Neutrophil (primary cell): Measurements from ENCODE around the gene PPME1.

Experiments used
- H3K27ac ChIP-seq: fragments of 200-600 bp; sonication (generic); 2 replicates; pipeline ENCODE4 v1.5.1; 2016; ENCODE audit warnings: mild to moderate bottlenecking, moderate library complexity
- H3K27me3 ChIP-seq: fragments of 200-600 bp; sonication (generic); 2 replicates; pipeline ENCODE4 v1.6.0; 2016; ENCODE audit warnings: mild to moderate bottlenecking
- H3K36me3 ChIP-seq: fragments of 200-600 bp; sonication (generic); 2 replicates; pipeline ENCODE4 v1.5.1; 2017
- H3K4me1 ChIP-seq, 2 experiments: fragments of 200-600 bp in 1 of 2; sonication (generic) in 1 of 2; 1 replicate in 1 of 2; 2 replicates in 1 of 2; pipeline versions ENCODE4 v1.5.1 to v1.6.1; 2013 to 2016; ENCODE audit warnings: low read depth in 1 of 2, low read length in 1 of 2, mild to moderate bottlenecking in 1 of 2, moderate library complexity in 1 of 2; ENCODE audit not compliant: control insufficient read depth in 1 of 2, insufficient read depth in 1 of 2
- H3K4me3 ChIP-seq, 2 experiments: fragments of 200-600 bp in 1 of 2; sonication (generic) in 1 of 2; 1 replicate in 1 of 2; 2 replicates in 1 of 2; pipeline ENCODE4 v1.5.1; 2013 to 2016; ENCODE audit warnings: low read depth in 1 of 2, low read length in 1 of 2, mild to moderate bottlenecking in 1 of 2, moderate library complexity in 1 of 2
- H3K9me3 ChIP-seq: fragments of 200-600 bp; sonication (generic); 2 replicates; pipeline ENCODE4 v1.5.1; 2016
- TF ChIP-seq, protein P1 (sequence below): fragments of 200-600 bp; sonication (generic); IDR thresholded peaks from 2 replicates; pipeline ENCODE4 v1.5.1; 2016; ENCODE audit warnings: antibody characterized with exemption

PPME1 gene

DNA sequence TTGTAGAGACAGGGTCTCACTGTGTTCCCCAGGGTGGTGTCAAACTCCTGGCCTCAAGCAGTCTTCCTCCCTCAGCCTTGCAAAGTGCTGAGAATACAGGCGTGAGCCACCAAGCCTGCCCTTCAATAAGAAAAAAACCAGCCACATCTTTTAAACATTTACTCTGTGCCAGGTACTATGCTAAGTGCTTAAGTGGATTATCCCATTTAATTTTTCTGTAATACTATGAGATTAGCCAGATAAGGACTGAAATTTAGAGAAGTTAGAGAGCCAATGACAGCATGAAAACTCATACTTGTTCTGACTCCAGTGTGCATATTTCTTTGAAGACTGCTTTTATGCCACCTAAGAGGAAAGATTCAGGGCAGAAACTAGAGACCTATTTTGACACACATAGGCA is 35.7 kb downstream of the PPME1 start:
- no peaks in the 10 kb centered on the region for H3K27me3 ChIP-seq
- H3K4me3 ChIP-seq, result no peak overlapping the region
- H3K4me1 ChIP-seq, result no peaks in the 10 kb centered on the region
- TF ChIP-seq, protein P1, sequence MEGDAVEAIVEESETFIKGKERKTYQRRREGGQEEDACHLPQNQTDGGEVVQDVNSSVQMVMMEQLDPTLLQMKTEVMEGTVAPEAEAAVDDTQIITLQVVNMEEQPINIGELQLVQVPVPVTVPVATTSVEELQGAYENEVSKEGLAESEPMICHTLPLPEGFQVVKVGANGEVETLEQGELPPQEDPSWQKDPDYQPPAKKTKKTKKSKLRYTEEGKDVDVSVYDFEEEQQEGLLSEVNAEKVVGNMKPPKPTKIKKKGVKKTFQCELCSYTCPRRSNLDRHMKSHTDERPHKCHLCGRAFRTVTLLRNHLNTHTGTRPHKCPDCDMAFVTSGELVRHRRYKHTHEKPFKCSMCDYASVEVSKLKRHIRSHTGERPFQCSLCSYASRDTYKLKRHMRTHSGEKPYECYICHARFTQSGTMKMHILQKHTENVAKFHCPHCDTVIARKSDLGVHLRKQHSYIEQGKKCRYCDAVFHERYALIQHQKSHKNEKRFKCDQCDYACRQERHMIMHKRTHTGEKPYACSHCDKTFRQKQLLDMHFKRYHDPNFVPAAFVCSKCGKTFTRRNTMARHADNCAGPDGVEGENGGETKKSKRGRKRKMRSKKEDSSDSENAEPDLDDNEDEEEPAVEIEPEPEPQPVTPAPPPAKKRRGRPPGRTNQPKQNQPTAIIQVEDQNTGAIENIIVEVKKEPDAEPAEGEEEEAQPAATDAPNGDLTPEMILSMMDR, result no peak
- no peak overlapping the region for H3K27ac ChIP-seq
- no peaks in the 10 kb centered on the region for H3K9me3 ChIP-seq
- H3K36me3 ChIP-seq, result peaks cover 33% of the 10 kb centered on the region

DNA sequence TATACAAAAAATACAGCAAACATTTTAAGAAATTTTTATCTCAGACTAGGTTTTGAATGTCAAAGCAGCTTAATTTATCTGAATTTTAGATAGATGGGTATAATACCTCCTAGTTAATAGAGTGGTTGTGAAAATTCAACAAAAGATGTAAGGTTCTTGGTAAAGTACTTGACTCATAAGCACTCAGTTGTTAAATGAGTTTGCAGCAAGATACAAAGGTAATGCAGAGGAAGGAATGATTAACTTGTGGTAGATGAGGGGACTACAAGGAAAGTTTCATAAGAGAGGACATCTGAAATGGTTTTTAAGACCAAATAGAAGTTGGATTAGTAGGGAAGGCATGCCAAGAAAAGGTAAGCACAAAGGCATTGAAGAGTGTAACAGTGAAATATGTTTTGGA is 37.4 kb downstream of the PPME1 start:
- Histone ChIP-seq H3K36me3 (peaks cover 33% of the 10 kb centered on the region), H3K4me1 (no peaks in the 10 kb centered on the region), H3K27ac (no peak overlapping the region), H3K4me3 (no peak overlapping the region), H3K9me3 (no peaks in the 10 kb centered on the region), H3K27me3 (no peaks in the 10 kb centered on the region)
- TF ChIP-seq, protein P1, result no peak

DNA sequence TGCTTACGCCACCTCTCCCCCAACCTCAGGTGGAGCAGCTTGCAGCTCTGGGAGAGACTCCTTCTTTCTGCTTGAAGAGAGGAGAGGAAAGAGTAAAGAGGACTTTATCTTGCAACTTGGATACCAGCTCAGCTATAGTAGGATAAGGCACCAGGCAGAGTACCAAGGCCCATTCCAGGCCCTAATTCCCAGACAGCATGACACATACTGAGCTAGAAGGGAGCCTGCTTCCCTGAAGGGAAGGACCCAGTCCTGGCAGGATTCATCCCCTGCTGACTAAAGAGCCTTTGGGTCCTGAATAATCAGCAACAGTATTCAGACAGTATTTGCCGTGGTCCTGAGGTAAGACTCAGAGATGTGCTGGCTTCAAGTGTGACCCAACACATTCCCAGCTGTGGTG is 41.4 kb downstream of the PPME1 start:
- Histone ChIP-seq H3K36me3 (peaks cover 22% of the 10 kb centered on the region), H3K9me3 (no peaks in the 10 kb centered on the region), H3K4me3 (no peak overlapping the region), H3K4me1 (no peaks in the 10 kb centered on the region), H3K27ac (no peak overlapping the region), H3K27me3 (no peaks in the 10 kb centered on the region)
- TF ChIP-seq, protein P1, result no peak

DNA sequence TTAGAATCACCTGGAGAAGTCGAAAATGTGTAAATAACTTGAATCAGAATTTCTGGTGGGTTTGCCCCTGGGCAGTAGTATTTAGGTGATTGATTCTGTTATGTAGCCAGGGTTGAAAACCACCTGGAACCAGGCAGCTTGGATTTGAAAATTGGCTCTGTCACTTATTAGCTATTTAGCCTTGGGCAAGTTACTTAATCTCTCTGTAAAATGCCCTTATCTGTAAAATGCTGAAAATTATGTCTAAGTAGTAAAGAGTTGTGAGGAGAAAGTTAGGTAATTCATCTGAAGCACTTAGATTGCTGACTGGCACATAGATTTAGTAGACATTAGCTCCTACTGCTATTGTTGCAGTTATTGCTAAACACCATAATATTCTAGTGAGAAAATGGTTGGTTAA is 49.3 kb downstream of the PPME1 start:
- no peaks in the 10 kb centered on the region for H3K27me3 ChIP-seq
- no peaks in the 10 kb centered on the region for H3K4me1 ChIP-seq
- H3K9me3 ChIP-seq, result no peaks in the 10 kb centered on the region
- H3K4me3 ChIP-seq, result no peak overlapping the region
- TF ChIP-seq, protein P1, result no peak
- H3K36me3 ChIP-seq, result no peaks in the 10 kb centered on the region
- H3K27ac ChIP-seq, result no peak overlapping the region

DNA sequence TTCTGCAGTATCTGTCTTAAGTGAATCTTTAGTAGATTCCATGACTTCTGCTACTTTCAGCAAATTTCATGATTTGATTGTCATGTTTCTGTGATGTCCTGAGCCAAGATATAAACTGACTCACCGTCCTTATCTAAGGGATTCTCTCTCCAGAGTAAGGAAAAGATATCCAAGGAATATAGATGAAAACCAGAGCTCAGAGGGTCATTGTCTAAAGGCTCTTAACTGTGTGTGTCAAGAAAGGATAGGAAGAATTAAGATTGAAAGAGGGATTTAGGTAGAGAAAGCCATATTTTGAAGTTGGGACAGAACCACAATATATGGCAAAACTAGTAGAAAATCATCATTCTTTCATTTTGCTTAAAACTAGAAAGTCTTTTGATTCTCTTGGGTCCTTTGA is 50.7 kb downstream of the PPME1 start:
- no peaks in the 10 kb centered on the region for H3K36me3 ChIP-seq
- TF ChIP-seq, protein P1, result no peak
- no peak overlapping the region for H3K27ac ChIP-seq
- no peak overlapping the region for H3K4me3 ChIP-seq
- no peaks in the 10 kb centered on the region for H3K4me1 ChIP-seq
- H3K9me3 ChIP-seq, result no peaks in the 10 kb centered on the region
- no peaks in the 10 kb centered on the region for H3K27me3 ChIP-seq

DNA sequence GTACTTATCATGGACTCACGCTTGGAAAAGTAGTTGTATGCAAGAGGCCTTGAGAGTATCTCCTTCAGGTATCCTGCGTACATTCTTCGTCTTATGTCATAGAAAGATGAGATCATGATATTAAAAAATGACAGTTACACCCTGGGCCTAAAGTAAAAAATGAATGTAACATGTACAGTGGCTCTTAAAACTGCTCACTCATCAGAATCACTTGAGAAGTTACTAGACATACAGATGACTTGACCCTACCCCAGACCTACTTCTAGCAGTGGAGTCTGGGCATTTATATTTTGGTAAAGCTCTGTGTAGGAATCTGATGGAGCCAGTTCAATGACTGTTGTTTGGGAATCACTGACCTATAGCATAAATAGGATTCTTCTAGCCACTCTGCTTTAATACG is 54.5 kb downstream of the PPME1 start:
- H3K9me3 ChIP-seq, result no peaks in the 10 kb centered on the region
- no peaks in the 10 kb centered on the region for H3K27me3 ChIP-seq
- H3K4me1 ChIP-seq, result no peaks in the 10 kb centered on the region
- H3K4me3 ChIP-seq, result no peak overlapping the region
- TF ChIP-seq, protein P1, result no peak
- H3K36me3 ChIP-seq, result peaks cover 6% of the 10 kb centered on the region
- no peak overlapping the region for H3K27ac ChIP-seq
